Loucy (cell line): ENCODE measurements around the gene SEPTIN2.

Experiments
- H2AFZ ChIP-seq: fragments of 200-600 bp; sonication (generic); 2 replicates; pipeline ENCODE4 v1.6.0; 2016; ENCODE audit warnings: antibody characterized with exemption, mild to moderate bottlenecking, low read length, moderate library complexity
- H3F3A ChIP-seq: fragments of 200-600 bp; 2 replicates; pipeline ENCODE4 v1.6.0; 2016; ENCODE audit warnings: antibody characterized with exemption, low read depth, mild to moderate bottlenecking
- H3K27me3 ChIP-seq: fragments of 200-600 bp; sonication (generic); 2 replicates; pipeline ENCODE4 v1.6.1; 2014; ENCODE audit warnings: low read length, mild to moderate bottlenecking; ENCODE audit not compliant: insufficient read depth, poor library complexity, severe bottlenecking
- H3K36me3 ChIP-seq: fragments of 200-600 bp; sonication (generic); 2 replicates; pipeline ENCODE4 v1.6.1; 2016; ENCODE audit warnings: low read length; ENCODE audit not compliant: insufficient read depth
- H3K4me1 ChIP-seq: fragments of 200-600 bp; sonication (generic); 2 replicates; pipeline ENCODE4 v1.5.1; 2014; ENCODE audit warnings: low read length, mild to moderate bottlenecking; ENCODE audit not compliant: insufficient read depth, poor library complexity, severe bottlenecking
- H3K4me2 ChIP-seq: fragments of 200-600 bp; sonication (generic); 2 replicates; pipeline ENCODE4 v1.6.0; 2014; ENCODE audit warnings: antibody characterized with exemption, low read length, low read depth, mild to moderate bottlenecking; ENCODE audit not compliant: poor library complexity, severe bottlenecking
- H3K4me3 ChIP-seq: fragments of 200-600 bp; sonication (generic); 2 replicates; pipeline ENCODE4 v1.5.1; 2014; ENCODE audit warnings: low read length, mild to moderate bottlenecking, mixed read lengths; ENCODE audit not compliant: poor library complexity, severe bottlenecking
- H3K79me2 ChIP-seq: fragments of 200-600 bp; sonication (generic); 2 replicates; pipeline ENCODE4 v1.6.1; 2014; ENCODE audit warnings: low read length; ENCODE audit not compliant: insufficient read depth
- H3K9ac ChIP-seq: fragments of 200-600 bp; sonication (generic); 2 replicates; pipeline ENCODE4 v1.6.0; 2014; ENCODE audit warnings: mild to moderate bottlenecking, low read depth, low read length, moderate library complexity; ENCODE audit not compliant: poor library complexity, severe bottlenecking
- H3K9me2 ChIP-seq: fragments of 200-600 bp; sonication (generic); replicated peaks from 2 replicates; pipeline ENCODE4 v1.6.1; 2016; ENCODE audit warnings: low read depth, low read length, mixed read lengths
- H3K9me3 ChIP-seq: fragments of 200-600 bp; sonication (generic); 2 replicates; pipeline ENCODE4 v1.6.1; 2014; ENCODE audit warnings: mild to moderate bottlenecking, antibody characterized with exemption, low read length, low read depth; ENCODE audit not compliant: insufficient read depth
- H4K20me1 ChIP-seq: fragments of 200-600 bp; sonication (generic); 2 replicates; pipeline ENCODE4 v1.6.0; 2014; ENCODE audit warnings: antibody characterized with exemption, low read length, mild to moderate bottlenecking; ENCODE audit not compliant: insufficient read depth, poor library complexity, severe bottlenecking
- CTCF ChIP-seq: fragments of 200-600 bp; sonication (generic); conservative IDR thresholded peaks from 2 replicates; pipeline ENCODE4 v1.5.1; 2014; ENCODE audit warnings: mild to moderate bottlenecking, antibody characterized with exemption, low read length
- EZH2phosphoT487 ChIP-seq: fragments of 200-600 bp; IDR thresholded peaks from 2 replicates; pipeline ENCODE4 v1.6.1; 2018; ENCODE audit warnings: antibody characterized with exemption, mild to moderate bottlenecking, moderate library complexity, borderline replicate concordance

Gene SEPTIN2

DNA sequence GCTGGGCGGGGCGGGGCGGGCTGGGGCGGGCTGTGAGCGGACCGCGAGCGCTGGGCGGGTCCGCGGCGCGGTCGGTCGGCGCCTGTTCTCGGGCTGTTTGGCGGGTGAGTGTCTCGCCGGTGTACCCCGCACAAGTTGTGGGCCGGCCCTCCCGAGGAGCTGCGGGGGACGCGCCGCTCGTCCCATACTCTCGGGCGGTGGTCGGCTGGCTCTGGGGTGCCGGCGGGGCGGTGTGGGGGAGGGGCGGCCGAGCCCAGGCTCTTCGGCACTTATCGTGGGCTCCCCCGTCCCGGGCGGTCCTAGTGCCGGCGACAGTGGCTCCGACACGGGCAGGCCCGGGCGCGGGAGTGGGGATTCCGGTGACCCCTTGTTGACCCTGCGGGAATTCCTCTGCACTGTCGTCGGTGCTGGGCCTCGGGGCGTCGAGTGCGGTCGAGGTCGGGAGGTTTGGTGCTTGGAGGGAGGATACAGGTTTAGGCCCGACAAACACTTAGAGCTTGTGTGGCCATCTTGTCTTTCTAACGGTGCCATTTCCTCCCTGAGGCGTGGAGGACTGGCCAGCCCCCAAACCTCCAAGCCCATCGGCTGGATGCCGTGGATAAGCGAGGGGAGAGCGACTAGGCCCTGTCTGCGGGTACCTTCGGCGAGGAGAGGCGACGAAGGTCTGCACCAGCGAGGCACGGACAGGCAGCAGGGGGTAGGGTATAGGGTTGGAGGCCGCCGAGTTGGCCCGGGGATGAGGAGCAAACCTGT is at the start of gene SEPTIN2:
TSS of gene SEPTIN2 (plus strand) at position 47 of the 753 bp plus-strand sequence. CDS start 8,308 bp downstream, outside the sequence.
- Histone ChIP-seq H3K4me1 (peaks cover 64% of the 10 kb centered on the region), H3K9me3 (no peaks in the 10 kb centered on the region), H3K4me3 (peak within 1 kb of the TSS; percentile 99)

GRCh38 chr2:241267249-241268067 is 48.3 kb upstream of the SEPTIN2 start:
- Histone ChIP-seq H3K4me2 (no peak overlapping the region), H2AFZ (no peak overlapping the region), H3K36me3 (peaks cover 51% of the 10 kb centered on the region), H3K4me3 (no peak overlapping the region), H3K9me2 (no peaks in the 10 kb centered on the region), H3K27me3 (no peaks in the 10 kb centered on the region), H3K9me3 (no peaks in the 10 kb centered on the region), H3K9ac (no peak overlapping the region), H3K79me2 (peaks cover 48% of the 10 kb centered on the region), H4K20me1 (peaks cover 32% of the 10 kb centered on the region), H3F3A (no peaks in the 10 kb centered on the region), H3K4me1 (peaks cover 21% of the 10 kb centered on the region)
- peak; percentile 33 for TF ChIP-seq CTCF
- no peak for TF ChIP-seq EZH2phosphoT487

More for the DNA sequence above, at the start of gene SEPTIN2:
- Histone ChIP-seq H2AFZ (peak within 1 kb of the TSS; percentile 86), H3K9ac (peak within 1 kb of the TSS; percentile 100), H3K36me3 (no peaks in the 10 kb centered on the region), H3K4me2 (peak within 1 kb of the TSS; percentile 96), H3K79me2 (peaks cover 91% of the 10 kb centered on the region), H3F3A (no peaks in the 10 kb centered on the region), H4K20me1 (peaks cover 46% of the 10 kb centered on the region), H3K9me2 (no peaks in the 10 kb centered on the region), H3K27me3 (no peaks in the 10 kb centered on the region)
- no peak for TF ChIP-seq EZH2phosphoT487
- no peak for TF ChIP-seq CTCF

GRCh38 chr2:241268306-241268705 is 47.4 kb upstream of the SEPTIN2 start:
- peaks cover 29% of the 10 kb centered on the region for H4K20me1 ChIP-seq
- H3K79me2 ChIP-seq = peaks cover 53% of the 10 kb centered on the region

More at GRCh38 chr2:241268306-241268705, 47.4 kb upstream of the SEPTIN2 start:
- TF ChIP-seq EZH2phosphoT487 (no peak), CTCF (no peak)
- Histone ChIP-seq H3K9me2 (no peaks in the 10 kb centered on the region), H3K36me3 (peaks cover 42% of the 10 kb centered on the region), H3K4me3 (no peak overlapping the region), H3K27me3 (no peaks in the 10 kb centered on the region), H3F3A (no peaks in the 10 kb centered on the region), H2AFZ (no peak overlapping the region), H3K4me1 (peaks cover 26% of the 10 kb centered on the region), H3K9ac (no peak overlapping the region), H3K4me2 (no peak overlapping the region), H3K9me3 (no peaks in the 10 kb centered on the region)
